Spleen (tissue), 11 donors: ENCODE measurements around the gene DIAPH1. TPM values are rescaled to one million over a fixed set of nuclear protein-coding genes. Genes with fewer than 3 reads are reported as not detected.

ENCODE experiments used
- DNase-seq: peaks from one replicate; pipeline ENCODE4 v3.0.0-alpha.2; 2020
- H3K27ac ChIP-seq, 8 donors: fragments of 200-600 bp; sonication (generic) in 7 of 8; 1 replicate in 4 of 8; 2 replicates in 4 of 8; pipeline versions ENCODE4 v1.5.0 to v1.8.0; 2016 to 2021; ENCODE audit warnings: inconsistent platforms in 4 of 8, mild to moderate bottlenecking in 4 of 8, moderate library complexity in 1 of 8
- H3K27me3 ChIP-seq, 7 donors: fragments of 200-600 bp; sonication (generic) in 6 of 7; replicated peaks in 1 of 7; 1 replicate in 4 of 7; 2 replicates in 3 of 7; pipeline versions ENCODE4 v1.5.0 to v1.8.0; 2016 to 2021; ENCODE audit warnings: inconsistent platforms in 3 of 7, mild to moderate bottlenecking in 1 of 7
- H3K36me3 ChIP-seq, 6 donors: fragments of 200-600 bp; sonication (generic) in 5 of 6; 1 replicate in 4 of 6; 2 replicates in 2 of 6; pipeline versions ENCODE4 v1.5.0 to v1.8.0; 2016 to 2021; ENCODE audit warnings: inconsistent platforms in 2 of 6
- H3K4me1 ChIP-seq, 6 donors: fragments of 200-600 bp; sonication (generic) in 5 of 6; 1 replicate in 3 of 6; 2 replicates in 3 of 6; pipeline versions ENCODE4 v1.5.0 to v1.8.0; 2016 to 2021; ENCODE audit warnings: inconsistent platforms in 3 of 6
- H3K4me3 ChIP-seq, 8 donors: fragments of 200-600 bp; sonication (generic) in 7 of 8; 1 replicate in 4 of 8; 2 replicates in 4 of 8; pipeline versions ENCODE4 v1.5.0 to v1.8.0; 2016 to 2021; ENCODE audit warnings: inconsistent platforms in 4 of 8, mild to moderate bottlenecking in 4 of 8, moderate library complexity in 2 of 8
- H3K9me3 ChIP-seq, 8 donors: fragments of 200-600 bp; sonication (generic) in 7 of 8; 1 replicate in 4 of 8; 2 replicates in 4 of 8; pipeline versions ENCODE4 v1.5.0 to v1.8.0; 2016 to 2021; ENCODE audit warnings: inconsistent platforms in 4 of 8
- POLR2A ChIP-seq, 3 donors: fragments of 450-650 bp; IDR thresholded peaks; one replicate each; pipeline ENCODE4 v1.5.1; 2017; ENCODE audit warnings: antibody characterized with exemption in 3 of 3, mild to moderate bottlenecking in 1 of 3
- POLR2AphosphoS5 ChIP-seq, 3 donors: sonication (generic); formaldehyde crosslinking; IDR thresholded peaks; one replicate each; pipeline ENCODE4 v1.5.1; 2017; ENCODE audit warnings: antibody characterized with exemption in 3 of 3
- WGBS, 5 donors: extraction: QIAGEN DNeasy Blood & Tissue Kit in 3 of 5; methylation state at CpG; one replicate each; pipeline versions ENCODE4 v1.1.5 to v1.1.7; 2013 to 2018; 5-methylcytosine and 5-hydroxymethylcytosine counted together
- intact Hi-C: fragments of 100-400 bp; cut with DNase I; formaldehyde crosslinking; loops from one replicate; pipeline ENCODE4 v1.15.0; 2023; ENCODE audit warnings: low total_unique reads
- polyA plus RNA-seq, 3 donors: library from polyadenylated mRNA; stranded (reverse); fragments of 200-250 nt; gene quantifications; one replicate each; pipeline ENCODE4 v1.2.1, GENCODE V29; 2013
- total RNA-seq, 7 donors: library from RNA; depleted of rRNA in 3 of 7; stranded (reverse); fragments of >200 nt in 3 of 7; fragmentation: NEBNext Ultra II Directional in 4 of 7; extraction: Animal tissue kit (Norgen Biotek cat#: 25700) in 4 of 7; gene quantifications; one replicate each; pipeline versions ENCODE4 v1.1.0 to v1.2.1, GENCODE V29; 2016 to 2021
- TF ChIP-seq, protein P1 (sequence below), 11 experiments: fragments of 200-600 bp in 7 of 11; fragments of 450-650 bp in 4 of 11; sonication (generic) in 4 of 11; IDR thresholded peaks in 8 of 11; conservative IDR thresholded peaks in 3 of 11; 1 replicate in 7 of 11; 2 replicates in 4 of 11; pipeline versions ENCODE4 v1.4.0 to v1.8.0; 2016 to 2021; ENCODE audit warnings: antibody characterized with exemption in 11 of 11, inconsistent platforms in 4 of 11, mild to moderate bottlenecking in 1 of 11
- donor health status: healthy with polysubstance abuse.
- donor health status: DM: no; HTN: no; CAD: no; lungs with moderate emphysema.
- donor health status: DM: no; HTN: no; CAD: no.
- donor health status: Bipolar disorder and iron deficiency.
- donor health status: healthy.
- donor health status: DM: no; HTN: no; CAD: no.
- donor health status: DM: yes; HTN: yes; CAD: no.

Gene DIAPH1
- total and polyA plus RNA-seq, 10 donors: 35.4 to 123 (median 81.5) TPM

DNA sequence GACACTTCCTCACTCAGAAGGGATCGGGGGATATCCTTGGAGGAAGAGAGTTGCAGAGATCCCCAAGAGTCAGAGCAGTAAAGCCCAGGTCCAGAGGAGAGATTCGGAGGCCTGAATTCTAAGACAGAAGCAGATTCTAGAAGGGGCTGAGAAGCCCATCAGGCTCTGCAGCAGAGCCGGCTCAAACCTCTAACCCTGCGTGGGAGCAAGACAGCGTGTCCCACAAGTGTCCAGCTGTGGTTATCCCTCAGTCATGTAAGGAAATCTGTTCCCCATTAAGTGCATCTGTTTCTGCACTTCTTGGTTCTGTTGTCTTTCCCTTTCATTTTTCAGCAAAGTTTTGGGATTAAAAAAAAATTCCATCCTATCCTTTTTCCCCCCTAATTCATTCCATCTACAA, 4.8 kb upstream of the DIAPH1 start:
- H3K9me3 ChIP-seq: no peaks in the 10 kb centered on the region
- no peak overlapping the region for H3K4me3 ChIP-seq
- intact Hi-C loops: loop anchor here (5.0 kb wide), 1 partner anchor 36 kb away; no protein-coding TSS in a partner anchor
- TF ChIP-seq POLR2A (IDR thresholded peaks at IDR 0.05): no peak
- no peak for TF ChIP-seq POLR2AphosphoS5 (IDR thresholded peaks at IDR 0.05)
- TF ChIP-seq, protein P1, sequence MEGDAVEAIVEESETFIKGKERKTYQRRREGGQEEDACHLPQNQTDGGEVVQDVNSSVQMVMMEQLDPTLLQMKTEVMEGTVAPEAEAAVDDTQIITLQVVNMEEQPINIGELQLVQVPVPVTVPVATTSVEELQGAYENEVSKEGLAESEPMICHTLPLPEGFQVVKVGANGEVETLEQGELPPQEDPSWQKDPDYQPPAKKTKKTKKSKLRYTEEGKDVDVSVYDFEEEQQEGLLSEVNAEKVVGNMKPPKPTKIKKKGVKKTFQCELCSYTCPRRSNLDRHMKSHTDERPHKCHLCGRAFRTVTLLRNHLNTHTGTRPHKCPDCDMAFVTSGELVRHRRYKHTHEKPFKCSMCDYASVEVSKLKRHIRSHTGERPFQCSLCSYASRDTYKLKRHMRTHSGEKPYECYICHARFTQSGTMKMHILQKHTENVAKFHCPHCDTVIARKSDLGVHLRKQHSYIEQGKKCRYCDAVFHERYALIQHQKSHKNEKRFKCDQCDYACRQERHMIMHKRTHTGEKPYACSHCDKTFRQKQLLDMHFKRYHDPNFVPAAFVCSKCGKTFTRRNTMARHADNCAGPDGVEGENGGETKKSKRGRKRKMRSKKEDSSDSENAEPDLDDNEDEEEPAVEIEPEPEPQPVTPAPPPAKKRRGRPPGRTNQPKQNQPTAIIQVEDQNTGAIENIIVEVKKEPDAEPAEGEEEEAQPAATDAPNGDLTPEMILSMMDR (IDR thresholded peaks at IDR 0.05 in 8 of 11, conservative IDR thresholded peaks at IDR 0.05 in 3 of 11): no peak
- H3K4me1 ChIP-seq: peaks cover 0 to 33% (median 22%) of the 10 kb centered on the region in 6 donors
- peaks cover 4 to 90% (median 71%) of the 10 kb centered on the region in 6 donors for H3K36me3 ChIP-seq
- H3K27ac ChIP-seq: peak overlapping the region in 6 of 8 donors; percentile 27 to 78 (median 74)
- H3K27me3 ChIP-seq: no peaks in the 10 kb centered on the region
- WGBS, 5 donors: 70 to 84% (median 73%) methylated on average over 5 of the region's 5 CpGs
- DNase-seq: no peak

DNA sequence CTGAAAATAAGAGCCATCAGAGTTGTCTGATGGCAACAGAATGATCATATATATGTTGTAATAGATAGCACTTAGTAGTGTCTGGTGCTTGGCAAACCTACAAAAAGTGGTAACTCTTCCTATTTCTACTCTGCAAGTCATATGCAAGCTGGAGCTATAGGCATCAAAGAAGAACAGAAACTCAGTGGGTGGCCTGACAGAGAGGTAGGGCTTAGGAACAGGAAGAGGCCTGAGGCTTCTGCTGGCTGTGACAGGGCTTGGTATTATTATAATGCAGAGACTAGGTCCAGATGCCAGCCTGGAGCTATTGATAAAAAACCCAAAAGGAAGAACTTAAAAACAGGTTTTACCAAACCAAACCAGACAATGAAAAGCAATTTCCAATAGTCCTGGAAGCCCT, 4.4 kb upstream of the DIAPH1 start:
- Histone ChIP-seq H3K4me1 (peaks cover 0 to 35% (median 22%) of the 10 kb centered on the region in 6 donors), H3K27ac (peak overlapping the region in 6 of 8 donors; percentile 27 to 78 (median 74)), H3K27me3 (no peaks in the 10 kb centered on the region), H3K4me3 (no peak overlapping the region), H3K36me3 (peaks cover 4 to 86% (median 66%) of the 10 kb centered on the region in 6 donors), H3K9me3 (no peaks in the 10 kb centered on the region)
- intact Hi-C loops: loop anchor here (5.0 kb wide), 1 partner anchor 36 kb away; no protein-coding TSS in a partner anchor
- no peak for TF ChIP-seq POLR2A (IDR thresholded peaks at IDR 0.05)
- TF ChIP-seq POLR2AphosphoS5 (IDR thresholded peaks at IDR 0.05): no peak
- TF ChIP-seq, protein P1 (IDR thresholded peaks at IDR 0.05 in 8 of 11, conservative IDR thresholded peaks at IDR 0.05 in 3 of 11): no peak
- DNase-seq: no peak

DNA sequence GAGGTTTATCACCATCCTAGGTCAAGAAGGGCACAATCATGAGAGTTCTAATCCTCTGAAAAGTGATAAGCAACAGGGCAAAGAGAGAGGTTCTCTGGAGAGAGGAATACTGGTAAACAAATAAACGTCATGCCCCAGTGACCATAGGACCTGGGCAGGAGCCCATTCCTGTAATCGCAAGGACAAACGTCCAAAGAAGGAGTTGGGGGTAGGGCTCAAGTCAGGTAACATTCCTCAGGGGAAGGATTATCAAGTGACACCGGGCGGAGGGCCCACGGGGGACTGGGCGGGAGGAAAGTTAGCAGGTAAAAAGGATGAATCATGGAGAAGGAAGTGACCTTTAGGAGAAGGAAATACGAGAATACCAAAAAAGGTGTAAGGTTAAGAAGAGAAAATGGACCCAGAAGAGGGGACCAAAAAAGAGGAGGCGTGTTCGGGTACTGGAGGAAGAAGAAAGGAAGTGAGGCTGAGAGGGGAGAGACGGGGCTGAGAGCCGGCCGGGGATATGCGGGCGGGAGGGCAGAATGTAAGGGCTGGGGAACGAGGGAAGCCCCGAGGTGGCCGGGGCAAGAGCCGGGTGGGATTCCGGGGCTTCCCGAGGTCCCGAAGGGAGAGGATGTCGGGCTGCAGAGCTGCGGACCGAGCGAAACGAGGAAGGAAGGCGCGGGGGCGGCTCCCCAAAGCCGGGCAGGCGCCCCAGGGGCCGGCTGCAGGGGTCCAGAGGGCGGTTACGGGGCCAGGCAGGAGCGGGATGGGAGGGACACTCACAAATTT, 583 bp downstream of the DIAPH1 start:
- DNase-seq: peak; percentile 83
- Histone ChIP-seq H3K9me3 (no peaks in the 10 kb centered on the region), H3K36me3 (peaks cover 4 to 36% (median 23%) of the 10 kb centered on the region in 6 donors), H3K4me3 (peak overlapping the region; percentile 76 to 96 (median 92)), H3K27me3 (no peaks in the 10 kb centered on the region), H3K27ac (peak overlapping the region; percentile 77 to 100 (median 96)), H3K4me1 (peaks cover 17 to 75% (median 62%) of the 10 kb centered on the region in 6 donors)
- WGBS, 5 donors: 0 to 1% (median 1%) methylated on average over 35 to 36 of the region's 36 CpGs
- intact Hi-C loops: no loop called here
- TF ChIP-seq, protein P1 (IDR thresholded peaks at IDR 0.05 in 8 of 11, conservative IDR thresholded peaks at IDR 0.05 in 3 of 11): no peak
- TF ChIP-seq POLR2AphosphoS5 (IDR thresholded peaks at IDR 0.05): no peak
- no peak for TF ChIP-seq POLR2A (IDR thresholded peaks at IDR 0.05)

DNA sequence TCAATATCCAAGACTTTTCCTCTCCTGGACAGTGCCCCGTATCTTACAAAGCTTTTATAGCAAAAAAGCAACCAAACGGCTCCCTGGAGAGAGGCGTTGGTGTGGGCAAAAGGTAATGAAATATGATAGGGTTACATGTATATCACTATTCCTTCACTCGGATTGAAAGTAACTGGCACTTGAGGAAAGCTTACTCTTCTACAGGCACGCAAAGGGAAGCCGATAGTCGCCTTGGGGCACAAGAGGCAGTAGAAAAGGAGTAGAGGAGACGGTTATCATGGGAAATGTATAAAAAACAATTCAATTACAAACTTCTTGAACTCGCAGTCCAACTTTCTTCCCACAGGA, 1.1 kb downstream of the DIAPH1 start:
- Histone ChIP-seq H3K36me3 (peaks cover 4 to 31% (median 19%) of the 10 kb centered on the region in 6 donors), H3K27me3 (no peaks in the 10 kb centered on the region), H3K4me3 (peak overlapping the region; percentile 76 to 96 (median 92)), H3K4me1 (peaks cover 17 to 75% (median 63%) of the 10 kb centered on the region in 6 donors), H3K27ac (peak overlapping the region; percentile 77 to 100 (median 96)), H3K9me3 (no peaks in the 10 kb centered on the region)
- intact Hi-C loops: no loop called here
- DNase-seq: no peak
- no peak for TF ChIP-seq POLR2AphosphoS5 (IDR thresholded peaks at IDR 0.05)
- no peak for TF ChIP-seq POLR2A (IDR thresholded peaks at IDR 0.05)
- TF ChIP-seq, protein P1 (IDR thresholded peaks at IDR 0.05 in 8 of 11, conservative IDR thresholded peaks at IDR 0.05 in 3 of 11): no peak
- WGBS, 5 donors: 2 to 4% (median 4%) methylated on average over 9 of the region's 9 CpGs
